Thyroid gland (tissue), 4 donors: ENCODE measurements around the gene ZNF223.

Experiments
- CTCF ChIP-seq, 6 experiments: fragments of 200-600 bp in 3 of 6; fragments of 450-650 bp in 3 of 6; sonication (generic) in 3 of 6; IDR thresholded peaks; one replicate each; pipeline ENCODE4 v1.5.1; 2016 to 2019; ENCODE audit warnings: antibody characterized with exemption in 6 of 6, mild to moderate bottlenecking in 2 of 6, inconsistent platforms in 1 of 6, moderate library complexity in 1 of 6
- POLR2A ChIP-seq, 2 donors: fragments of 450-650 bp; IDR thresholded peaks; one replicate each; pipeline ENCODE4 v1.6.1; 2017; ENCODE audit warnings: antibody characterized with exemption in 2 of 2, mild to moderate bottlenecking in 2 of 2, moderate library complexity in 1 of 2

DNA sequence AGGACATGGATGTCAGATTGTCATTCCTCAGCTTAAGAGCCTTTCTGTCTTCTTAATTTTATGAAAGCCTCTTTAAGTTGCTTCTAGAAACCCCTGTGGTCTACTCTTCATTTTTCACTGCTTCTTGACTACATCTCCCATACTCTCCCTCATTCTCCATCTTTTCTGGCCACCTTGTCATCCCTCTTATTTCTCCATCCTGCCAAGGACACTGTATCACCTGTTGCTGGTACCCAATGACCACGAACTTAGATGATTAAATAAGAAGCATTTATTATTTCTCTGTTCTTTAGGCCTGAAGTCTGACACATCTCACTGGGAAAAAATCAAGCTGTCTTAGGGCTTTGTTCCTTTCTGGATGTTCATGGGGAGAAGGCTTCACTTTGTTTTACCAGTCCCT lies 9.2 kb downstream of the ZNF223 start:
- TF ChIP-seq POLR2A (IDR thresholded peaks at IDR 0.05) (no peak), CTCF (IDR thresholded peaks at IDR 0.05) (no peak)
